IPS-20b (cell line): ENCODE data around the gene ZBED5.
A peak's percentile ranks its signal among the peaks of the same experiment; 100 is the strongest.
"Not testable (repeated sequence)": the region's sequence is repeated elsewhere in the genome, so short reads cannot be mapped to it uniquely, and the experiment has no call there.

Experiments used
- H3K27ac ChIP-seq: one replicate; pipeline ENCODE4 v1.5.1; 2013; ENCODE audit warnings: low read length
- H3K27me3 ChIP-seq: 2 replicates; pipeline ENCODE4 v1.6.1; 2013; ENCODE audit warnings: mild to moderate bottlenecking, low read length, inconsistent platforms; ENCODE audit not compliant: insufficient read depth
- H3K36me3 ChIP-seq: 2 replicates; pipeline ENCODE4 v1.6.1; 2013; ENCODE audit warnings: low read depth, mild to moderate bottlenecking, inconsistent platforms, low read length, moderate library complexity; ENCODE audit not compliant: insufficient read depth
- H3K4me1 ChIP-seq: 2 replicates; pipeline ENCODE4 v1.6.1; 2013; ENCODE audit warnings: mild to moderate bottlenecking, control low read depth, inconsistent platforms, low read length, moderate library complexity; ENCODE audit not compliant: insufficient read depth
- H3K4me3 ChIP-seq: 2 replicates; pipeline ENCODE4 v1.5.1; 2013; ENCODE audit warnings: mild to moderate bottlenecking, low read length, inconsistent platforms
- H3K9ac ChIP-seq: 2 replicates; pipeline ENCODE4 v1.6.1; 2013; ENCODE audit warnings: low read depth, mild to moderate bottlenecking, inconsistent platforms, low read length, moderate library complexity
- H3K9me3 ChIP-seq: 2 replicates; pipeline ENCODE4 v1.6.1; 2013; ENCODE audit warnings: mild to moderate bottlenecking, low read depth, low read length, inconsistent platforms; ENCODE audit not compliant: insufficient read depth

Gene ZBED5

GRCh38 chr11:10828402-10828801, 29.5 kb downstream of the ZBED5 start:
- Histone ChIP-seq H3K27ac (no peak overlapping the region), H3K9ac (no peak overlapping the region), H3K9me3 (peaks cover 5% of the 10 kb centered on the region; the same call in 1 of the 2 replicates), H3K4me3 (no peak overlapping the region), H3K36me3 (no peaks in the 10 kb centered on the region), H3K4me1 (no peaks in the 10 kb centered on the region), H3K27me3 (no peaks in the 10 kb centered on the region)

GRCh38 chr11:10824888-10825287, 33.0 kb downstream of the ZBED5 start:
- H3K4me1 ChIP-seq, result no peaks in the 10 kb centered on the region

DNA sequence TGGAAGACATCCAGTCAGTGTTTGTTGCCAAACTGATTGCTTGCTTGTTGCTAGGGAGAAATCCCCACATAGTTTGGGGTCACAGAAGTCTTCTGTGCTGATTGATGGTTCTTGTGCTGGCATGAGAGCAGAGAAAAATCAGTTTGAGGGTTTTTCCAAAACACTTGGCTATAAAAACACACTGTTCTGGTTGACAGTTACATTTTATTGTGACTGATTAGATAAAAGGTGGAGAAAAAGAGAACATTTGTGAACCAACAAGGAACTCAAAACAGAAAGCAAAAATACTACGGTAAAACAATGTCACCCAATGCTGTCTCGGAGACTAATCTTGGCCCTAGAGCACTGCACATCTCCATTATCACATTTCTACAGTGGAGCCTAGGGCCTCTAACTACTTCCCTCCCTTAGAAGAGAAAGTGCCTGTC, 34.7 kb downstream of the ZBED5 start:
- Histone ChIP-seq H3K4me1 (no peaks in the 10 kb centered on the region), H3K9me3 (no peaks in the 10 kb centered on the region), H3K4me3 (no peak overlapping the region), H3K36me3 (no peaks in the 10 kb centered on the region), H3K9ac (no peak overlapping the region), H3K27me3 (no peaks in the 10 kb centered on the region), H3K27ac (no peak overlapping the region)

More at GRCh38 chr11:10824888-10825287, 33.0 kb downstream of the ZBED5 start:
- H3K36me3 ChIP-seq, result no peaks in the 10 kb centered on the region
- no peak overlapping the region for H3K9ac ChIP-seq
- peaks cover 5% of the 10 kb centered on the region; the same call in 1 of the 2 replicates for H3K9me3 ChIP-seq
- no peak overlapping the region for H3K4me3 ChIP-seq
- H3K27me3 ChIP-seq, result no peaks in the 10 kb centered on the region
- H3K27ac ChIP-seq, result no peak overlapping the region

- H3K27me3 ChIP-seq, H3K4me1 ChIP-seq, H3K9me3 ChIP-seq, H3K27ac ChIP-seq, H3K36me3 ChIP-seq, H3K4me3 ChIP-seq, H3K9ac ChIP-seq: not testable (repeated sequence)
These were observed 35.4 kb downstream of the ZBED5 start for GRCh38 chr11:10822491-10822890.

GRCh38 chr11:10818594-10818993, 39.3 kb downstream of the ZBED5 start:
- H3K27ac ChIP-seq, result no peak overlapping the region

DNA sequence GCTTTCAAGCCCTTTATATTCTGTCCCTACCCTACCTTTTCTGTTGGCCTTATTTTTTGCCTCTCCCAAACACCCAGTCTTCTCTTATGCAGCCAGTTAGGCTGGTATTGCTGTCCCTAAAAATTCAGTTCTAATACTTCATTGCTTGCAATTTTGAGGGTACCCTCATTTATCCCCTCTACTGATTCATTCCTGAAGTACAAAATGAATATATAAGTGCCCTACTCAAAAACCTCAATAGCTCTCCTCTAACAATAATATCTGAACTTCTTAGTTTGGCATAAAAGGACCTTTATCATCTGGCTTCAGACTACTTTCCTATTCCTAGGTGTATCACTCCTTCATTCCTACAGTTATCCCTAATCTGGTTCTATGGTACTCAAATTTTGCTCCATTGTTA, 43.9 kb downstream of the ZBED5 start:
- Histone ChIP-seq H3K4me1 (no peaks in the 10 kb centered on the region), H3K9me3 (no peaks in the 10 kb centered on the region), H3K36me3 (no peaks in the 10 kb centered on the region), H3K27me3 (no peaks in the 10 kb centered on the region), H3K27ac (no peak overlapping the region), H3K9ac (no peak overlapping the region), H3K4me3 (no peak overlapping the region)

More at GRCh38 chr11:10818594-10818993, 39.3 kb downstream of the ZBED5 start:
- no peaks in the 10 kb centered on the region for H3K9me3 ChIP-seq
- H3K27me3 ChIP-seq, result no peaks in the 10 kb centered on the region
- H3K4me1 ChIP-seq, result no peaks in the 10 kb centered on the region
- H3K36me3 ChIP-seq, result no peaks in the 10 kb centered on the region
- no peak overlapping the region for H3K4me3 ChIP-seq
- no peak overlapping the region for H3K9ac ChIP-seq

- no peaks in the 10 kb centered on the region for H3K9me3 ChIP-seq
- peak overlapping the region; percentile 99 for H3K27ac ChIP-seq
- peaks cover 6% of the 10 kb centered on the region; the same call in 1 of the 2 replicates for H3K4me1 ChIP-seq
- H3K36me3 ChIP-seq, result peaks cover 36% of the 10 kb centered on the region
- H3K27me3 ChIP-seq, result no peaks in the 10 kb centered on the region
- peak overlapping the region; percentile 96 for H3K9ac ChIP-seq
- peak overlapping the region; percentile 95 for H3K4me3 ChIP-seq
These were observed 48.3 kb downstream of the ZBED5 start for GRCh38 chr11:10809373-10810160.

GRCh38 chr11:10808553-10809372, 49.1 kb downstream of the ZBED5 start, which contains the start of gene EIF4G2:
EIF4G2 (minus strand) TSS chr11:10808926.
- H3K27ac ChIP-seq, result peak within 1 kb of the TSS; percentile 99

DNA sequence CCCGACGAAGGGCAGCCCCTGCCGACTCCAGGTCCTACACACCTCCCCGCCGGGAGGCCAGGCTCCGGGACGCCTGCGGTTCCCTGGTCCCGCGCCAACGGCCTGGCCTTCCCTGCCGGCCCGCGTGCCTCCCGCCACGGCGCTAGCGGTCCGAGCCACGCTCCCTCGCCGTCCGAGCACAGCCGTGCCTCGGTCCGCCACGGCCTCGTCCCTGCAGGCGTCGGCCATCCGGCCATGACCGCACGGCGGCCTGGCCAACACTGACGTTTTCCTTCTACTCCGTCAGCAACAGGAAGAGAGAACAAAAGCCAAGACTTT, 49.7 kb downstream of the ZBED5 start:
- H3K4me1 ChIP-seq, result peaks cover 6% of the 10 kb centered on the region; the same call in 1 of the 2 replicates

More at GRCh38 chr11:10808553-10809372, 49.1 kb downstream of the ZBED5 start, which contains the start of gene EIF4G2:
- H3K4me3 ChIP-seq, result peak within 1 kb of the TSS; percentile 95
- H3K9me3 ChIP-seq, result no peaks in the 10 kb centered on the region
- H3K36me3 ChIP-seq, result peaks cover 44% of the 10 kb centered on the region
- H3K27me3 ChIP-seq, result no peaks in the 10 kb centered on the region
- H3K9ac ChIP-seq, result peak within 1 kb of the TSS; percentile 99
- peaks cover 6% of the 10 kb centered on the region; the same call in 1 of the 2 replicates for H3K4me1 ChIP-seq

DNA sequence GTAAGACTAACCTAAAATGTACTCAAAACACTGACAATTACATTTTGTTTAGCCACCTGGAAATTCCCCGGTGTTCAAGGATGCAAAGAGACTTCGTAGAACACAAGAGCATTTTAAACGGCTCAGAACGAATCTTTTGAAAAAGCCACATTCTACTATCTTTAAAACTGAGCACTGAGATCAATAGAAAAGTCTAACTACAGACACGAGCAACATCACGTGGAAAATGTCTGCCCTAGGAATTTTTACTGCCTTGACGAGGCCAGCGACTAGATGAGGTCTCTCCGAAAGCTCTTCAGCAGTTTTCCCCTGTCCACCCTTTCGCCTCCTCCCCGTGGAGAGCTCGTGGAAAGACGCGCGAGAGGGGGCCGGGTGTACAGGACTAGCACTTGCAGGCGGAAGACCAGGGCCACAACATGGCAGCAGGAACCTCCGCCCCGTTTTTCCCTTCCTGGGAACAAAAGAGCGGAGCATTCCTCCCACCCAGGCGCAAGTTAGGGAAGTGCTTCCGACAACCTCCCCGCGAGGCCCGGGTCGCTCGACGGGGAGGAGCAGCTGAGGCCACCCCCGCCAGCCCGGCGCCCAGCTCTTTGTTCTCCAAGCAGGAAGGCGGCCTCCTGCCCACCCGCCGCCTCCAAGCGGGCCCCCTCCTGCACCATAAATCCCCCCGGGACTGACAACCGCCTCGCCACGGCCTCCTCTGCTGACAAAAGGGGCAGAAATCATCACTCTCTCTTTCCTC, 50.2 kb downstream of the ZBED5 start:
- H3K27ac ChIP-seq, result peak overlapping the region; percentile 98
- peaks cover 6% of the 10 kb centered on the region; the same call in 1 of the 2 replicates for H3K4me1 ChIP-seq
- no peaks in the 10 kb centered on the region for H3K9me3 ChIP-seq
- H3K36me3 ChIP-seq, result peaks cover 55% of the 10 kb centered on the region
- H3K4me3 ChIP-seq, result peak overlapping the region; percentile 95
- H3K27me3 ChIP-seq, result no peaks in the 10 kb centered on the region
- H3K9ac ChIP-seq, result peak overlapping the region; percentile 99

More for the DNA sequence above, 49.7 kb downstream of the ZBED5 start:
- no peaks in the 10 kb centered on the region for H3K9me3 ChIP-seq
- peak overlapping the region; percentile 95 for H3K4me3 ChIP-seq
- H3K9ac ChIP-seq, result peak overlapping the region; percentile 99
- peak overlapping the region; percentile 98 for H3K27ac ChIP-seq
- peaks cover 50% of the 10 kb centered on the region for H3K36me3 ChIP-seq
- no peaks in the 10 kb centered on the region for H3K27me3 ChIP-seq

DNA sequence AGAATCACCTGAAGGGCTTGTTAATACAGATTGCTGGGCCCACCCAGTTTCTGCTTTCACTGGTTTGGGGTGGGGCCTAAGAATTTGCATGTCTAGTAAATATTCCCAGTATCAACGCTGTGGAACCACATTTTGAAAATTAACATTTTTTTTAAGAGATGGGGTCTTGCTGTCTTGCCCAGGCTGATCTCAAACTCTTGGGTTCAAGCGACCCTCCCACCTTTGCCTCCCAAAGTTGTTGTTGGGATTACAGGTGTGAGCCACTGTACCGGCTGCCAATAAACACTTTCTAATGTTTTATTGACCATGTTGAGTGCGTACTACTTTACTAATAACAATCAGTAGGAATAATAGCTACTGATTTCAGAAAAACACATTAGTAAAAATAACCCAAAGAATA, 51.6 kb downstream of the ZBED5 start:
- Histone ChIP-seq H3K27me3 (no peaks in the 10 kb centered on the region), H3K27ac (no peak overlapping the region), H3K4me3 (peak overlapping the region; percentile 95), H3K36me3 (peaks cover 70% of the 10 kb centered on the region), H3K4me1 (peaks cover 6% of the 10 kb centered on the region; the same call in 1 of the 2 replicates), H3K9ac (0 out of 2 replicates have a peak overlapping the region, but pooled peaks have one; percentile 99), H3K9me3 (no peaks in the 10 kb centered on the region)
